ENCODE measurements around the gene PLCD1. TPM values are rescaled to one million over a fixed set of nuclear protein-coding genes. Genes with fewer than 3 reads are reported as not detected.

PLCD1 gene
- total and polyA plus RNA-seq, 2 of the 8 experiments (the other 6 are each of a cell fraction or from before 2014, with no cell fraction given) = 15.3 to 19.2 TPM

DNA sequence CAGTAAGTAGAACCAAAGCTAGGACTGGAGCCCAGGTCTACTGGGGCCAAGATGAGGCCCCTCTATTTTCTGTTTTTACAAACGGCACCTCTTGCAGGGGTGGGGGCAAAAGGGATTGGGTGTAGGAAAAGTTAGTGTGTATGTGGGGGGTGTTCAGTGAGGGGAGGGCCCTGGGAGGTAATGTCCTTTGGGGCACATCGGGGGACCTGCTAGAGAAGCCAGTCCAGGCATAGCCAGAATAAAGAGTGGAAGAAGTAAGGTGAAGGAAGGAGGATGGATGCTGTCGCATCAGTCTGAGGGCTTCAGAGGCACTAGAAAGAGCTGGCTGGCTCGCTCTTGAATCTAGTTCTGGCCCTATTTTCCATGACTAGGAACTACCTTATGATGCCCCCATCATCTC, 2.6 kb downstream of the PLCD1 start:
- Histone ChIP-seq H3K4me1 (replicated peaks in 1 of 4; ENCODE audit: control insufficient read depth in 3 of 4, insufficient read depth in 4 of 4, low read length in 3 of 4) (peaks cover 0 to 9% (median 6%) of the 10 kb centered on the region in 4 experiments; a peak in 6 of 7 replicates), H2AK5ac (ENCODE audit: low read depth, low read length) (no peak overlapping the region), H3K56ac (replicated peaks; ENCODE audit: insufficient read length, low read depth, low read length) (no peak overlapping the region), H4K91ac (replicated peaks; ENCODE audit: insufficient read length, low read length) (no peak overlapping the region), H3K79me2 (ENCODE audit: control insufficient read depth in 1 of 2, insufficient read depth in 2 of 2, low read length in 2 of 2) (no peaks in the 10 kb centered on the region), H3K14ac (ENCODE audit: insufficient read length) (no peak overlapping the region), H3K18ac (ENCODE audit: extremely low read depth, low read length) (no peak overlapping the region), H3K9ac (replicated peaks in 1 of 4; ENCODE audit: extremely low read depth in 1 of 4, low read depth in 3 of 4, low read length in 3 of 4) (no peak overlapping the region), H3K23me2 (ENCODE audit: low read depth, low read length) (peaks cover 18% of the 10 kb centered on the region; the same call in 1 of the 2 replicates), H2BK120ac (replicated peaks; ENCODE audit: low read depth, low read length) (no peak overlapping the region), H3K23ac (ENCODE audit: insufficient read length) (no peak overlapping the region), H2BK12ac (ENCODE audit: low read depth, low read length) (no peak overlapping the region), H3K4ac (replicated peaks; ENCODE audit: insufficient read length, low read depth, low read length) (no peak overlapping the region), H2BK5ac (ENCODE audit: low read depth, low read length) (no peak overlapping the region), H4K8ac (ENCODE audit: extremely low read depth, insufficient read depth, low read length) (no peak overlapping the region), H4K5ac (ENCODE audit: insufficient read length, low read depth, low read length) (no peak overlapping the region), H3K79me1 (ENCODE audit: low read depth, low read length) (no peaks in the 10 kb centered on the region), H4K20me1 (replicated peaks in 1 of 2; ENCODE audit: control insufficient read depth in 1 of 2, insufficient read depth in 2 of 2, low read length in 2 of 2) (peaks cover 12 to 17% of the 10 kb centered on the region in 2 experiments), H3K4me3 (ENCODE audit: extremely low read depth in 1 of 4, insufficient read depth in 2 of 4, low read depth in 3 of 4, low read length in 4 of 4) (no peak overlapping the region), H2AFZ (ENCODE audit: low read length) (no peak overlapping the region), H3K27ac (ENCODE audit: low read depth, low read length) (no peak overlapping the region), H3K9me3 (ENCODE audit: insufficient read depth in 2 of 2, low read depth in 1 of 2, low read length in 1 of 2) (no peaks in the 10 kb centered on the region), H2BK15ac (ENCODE audit: low read length) (no peak overlapping the region), H3K4me2 (ENCODE audit: insufficient read depth in 1 of 2, low read depth in 2 of 2, low read length in 2 of 2) (no peak overlapping the region), H3K27me3 (replicated peaks in 1 of 4; ENCODE audit: control insufficient read depth in 3 of 4, extremely low read depth in 1 of 4, insufficient read depth in 3 of 4, low read length in 3 of 4) (peaks cover 27 to 56% (median 50%) of the 10 kb centered on the region in 4 experiments), H3K36me3 (ENCODE audit: control insufficient read depth in 2 of 4, insufficient read depth in 4 of 4, low read length in 3 of 4) (no peaks in the 10 kb centered on the region), H2BK20ac (ENCODE audit: low read length) (no peak overlapping the region)
- WGBS, 2 experiments (ENCODE audit: extremely low coverage in 1 of 2, insufficient coverage in 1 of 2, insufficient read length in 1 of 2, insufficient replicate concordance in 2 of 2, low coverage in 1 of 2, low lambda C conversion rate in 2 of 2, missing lambda C conversion rate in 1 of 2) = 64% methylated on average over 4 of the region's 4 CpGs; no CpG with 5 or more reads in 1 of the 2 experiments
- no peak for FAIRE-seq
- POLR2A ChIA-PET (ENCODE audit: partially characterized antibody) = no interaction called here
- no peak for TF ChIP-seq YY1 (IDR thresholded peaks at IDR 0.05; ENCODE audit: low read depth, low read length)
- no peak for TF ChIP-seq JUND (IDR thresholded peaks at IDR 0.05; ENCODE audit: low read length)
- no peak for TF ChIP-seq NANOG (IDR thresholded peaks at IDR 0.05; ENCODE audit: insufficient read depth, low read depth, low read length, poor library complexity, severe bottlenecking)
- TF ChIP-seq SP2 (IDR thresholded peaks at IDR 0.05; ENCODE audit: low read length) = no peak
- no peak for TF ChIP-seq TAF7 (optimal IDR thresholded peaks at IDR 0.05; ENCODE audit: borderline replicate concordance, low read depth, low read length)
- no peak for TF ChIP-seq EZH2 (IDR thresholded peaks at IDR 0.05; ENCODE audit: low read depth, low read length, severe bottlenecking)
- no peak for TF ChIP-seq MAFK (IDR thresholded peaks at IDR 0.05; ENCODE audit: low read depth, low read length)
- TF ChIP-seq BCL11A (IDR thresholded peaks at IDR 0.05; ENCODE audit: low read depth in 2 of 2, low read length in 2 of 2) = no peak
- CTCF ChIA-PET (ENCODE audit: partially characterized antibody) = interaction anchor here (0.9 to 1.3 kb wide), 4 partner anchors 11 to 112 kb away, joined by 3 read pairs; no protein-coding TSS in a partner anchor
- no peak for DNase-seq (ENCODE audit: low read depth in 1 of 2, low spot score in 2 of 2)
